Measurements from ENCODE around the gene LMNTD2.

DNA sequence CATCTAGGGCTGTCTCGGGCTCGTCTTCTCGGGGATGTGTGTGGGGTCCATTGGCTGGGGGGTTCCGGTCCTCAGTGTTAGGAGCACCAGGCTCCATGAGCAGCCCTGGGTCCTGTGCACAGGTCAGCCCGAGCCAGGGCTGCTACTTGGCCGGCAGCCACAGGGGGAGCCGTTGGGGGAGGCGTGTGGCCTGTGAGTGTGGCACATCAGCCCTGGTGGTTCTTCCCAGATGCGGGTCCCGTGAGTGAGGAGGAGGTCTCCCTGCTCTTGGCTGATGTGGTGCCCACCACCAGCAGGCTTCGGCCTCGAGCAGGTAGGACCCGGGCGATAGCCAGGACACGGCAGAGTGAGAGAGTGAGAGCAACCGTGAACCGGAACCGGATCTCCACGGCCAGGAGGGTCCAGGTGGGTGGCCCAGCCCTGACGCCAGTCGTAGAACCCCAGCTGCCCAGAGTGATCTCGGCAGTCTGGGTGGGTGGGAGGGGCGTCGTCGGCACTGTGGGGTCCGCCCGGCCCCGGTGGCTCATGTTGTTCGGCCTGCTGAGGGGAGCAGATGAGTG lies 36.7 kb upstream of the LMNTD2 start:
- TF ChIP-seq, protein P1, sequence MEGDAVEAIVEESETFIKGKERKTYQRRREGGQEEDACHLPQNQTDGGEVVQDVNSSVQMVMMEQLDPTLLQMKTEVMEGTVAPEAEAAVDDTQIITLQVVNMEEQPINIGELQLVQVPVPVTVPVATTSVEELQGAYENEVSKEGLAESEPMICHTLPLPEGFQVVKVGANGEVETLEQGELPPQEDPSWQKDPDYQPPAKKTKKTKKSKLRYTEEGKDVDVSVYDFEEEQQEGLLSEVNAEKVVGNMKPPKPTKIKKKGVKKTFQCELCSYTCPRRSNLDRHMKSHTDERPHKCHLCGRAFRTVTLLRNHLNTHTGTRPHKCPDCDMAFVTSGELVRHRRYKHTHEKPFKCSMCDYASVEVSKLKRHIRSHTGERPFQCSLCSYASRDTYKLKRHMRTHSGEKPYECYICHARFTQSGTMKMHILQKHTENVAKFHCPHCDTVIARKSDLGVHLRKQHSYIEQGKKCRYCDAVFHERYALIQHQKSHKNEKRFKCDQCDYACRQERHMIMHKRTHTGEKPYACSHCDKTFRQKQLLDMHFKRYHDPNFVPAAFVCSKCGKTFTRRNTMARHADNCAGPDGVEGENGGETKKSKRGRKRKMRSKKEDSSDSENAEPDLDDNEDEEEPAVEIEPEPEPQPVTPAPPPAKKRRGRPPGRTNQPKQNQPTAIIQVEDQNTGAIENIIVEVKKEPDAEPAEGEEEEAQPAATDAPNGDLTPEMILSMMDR (IDR thresholded peaks at IDR 0.05; ENCODE audit: poor library complexity, severe bottlenecking) = no peak
- TF ChIP-seq POLR2AphosphoS5 (IDR thresholded peaks at IDR 0.05) (no peak), EP300 (conservative IDR thresholded peaks at IDR 0.05; ENCODE audit: poor library complexity, severe bottlenecking) (no peak), REST (IDR thresholded peaks at IDR 0.05; ENCODE audit: borderline replicate concordance) (no peak), EZH2 (IDR thresholded peaks at IDR 0.05; ENCODE audit: borderline replicate concordance, insufficient read depth, low read length, poor library complexity, severe bottlenecking) (no peak), MXI1 (conservative IDR thresholded peaks at IDR 0.05; ENCODE audit: poor library complexity, severe bottlenecking) (no peak), RAD21 (conservative IDR thresholded peaks at IDR 0.05) (no peak)
